ENCODE results near the gene ZBED6.

ZBED6 gene

GRCh38 chr1:203839081-203839480 lies 43.7 kb downstream of the ZBED6 start:
- DNase-seq (ENCODE audit: low read depth, low spot score) = peak; percentile 39

- no peak for DNase-seq (ENCODE audit: low read depth, low spot score)
Observed at GRCh38 chr1:203840208-203840808, 44.9 kb downstream of the ZBED6 start.

- no peak for DNase-seq (ENCODE audit: low read depth, low spot score)
Observed at GRCh38 chr1:203842559-203842876, 47.1 kb downstream of the ZBED6 start.

- DNase-seq (ENCODE audit: low read depth, low spot score) = no peak
Observed at GRCh38 chr1:203843435-203843834, 48.0 kb downstream of the ZBED6 start.
